IPS-20b (cell line): ENCODE measurements around the gene CUEDC1.

Experiments used
- H3K27ac ChIP-seq: one replicate; pipeline ENCODE4 v1.5.1; 2013; ENCODE audit warnings: low read length
- H3K27me3 ChIP-seq: 2 replicates; pipeline ENCODE4 v1.6.1; 2013; ENCODE audit warnings: mild to moderate bottlenecking, low read length, inconsistent platforms; ENCODE audit not compliant: insufficient read depth
- H3K36me3 ChIP-seq: 2 replicates; pipeline ENCODE4 v1.6.1; 2013; ENCODE audit warnings: low read depth, mild to moderate bottlenecking, inconsistent platforms, low read length, moderate library complexity; ENCODE audit not compliant: insufficient read depth
- H3K4me1 ChIP-seq: 2 replicates; pipeline ENCODE4 v1.6.1; 2013; ENCODE audit warnings: mild to moderate bottlenecking, control low read depth, inconsistent platforms, low read length, moderate library complexity; ENCODE audit not compliant: insufficient read depth
- H3K4me3 ChIP-seq: 2 replicates; pipeline ENCODE4 v1.5.1; 2013; ENCODE audit warnings: mild to moderate bottlenecking, low read length, inconsistent platforms
- H3K9ac ChIP-seq: 2 replicates; pipeline ENCODE4 v1.6.1; 2013; ENCODE audit warnings: low read depth, mild to moderate bottlenecking, inconsistent platforms, low read length, moderate library complexity
- H3K9me3 ChIP-seq: 2 replicates; pipeline ENCODE4 v1.6.1; 2013; ENCODE audit warnings: mild to moderate bottlenecking, low read depth, low read length, inconsistent platforms; ENCODE audit not compliant: insufficient read depth

CUEDC1 gene

GRCh38 chr17:57880086-57880456 lies 75.1 kb downstream of the CUEDC1 start:
- H3K36me3 ChIP-seq, result no peaks in the 10 kb centered on the region
- H3K4me3 ChIP-seq, result no peak overlapping the region
- no peak overlapping the region for H3K27ac ChIP-seq
- H3K9me3 ChIP-seq, result no peaks in the 10 kb centered on the region
- H3K27me3 ChIP-seq, result peaks cover 22% of the 10 kb centered on the region
- H3K4me1 ChIP-seq, result peaks cover 48% of the 10 kb centered on the region
- no peak overlapping the region for H3K9ac ChIP-seq

GRCh38 chr17:57879437-57880085 lies 75.7 kb downstream of the CUEDC1 start:
- Histone ChIP-seq H3K9ac (no peak overlapping the region), H3K27ac (no peak overlapping the region), H3K4me3 (0 out of 2 replicates have a peak overlapping the region, but pooled peaks have one; percentile 13), H3K27me3 (peaks cover 24% of the 10 kb centered on the region), H3K4me1 (peaks cover 51% of the 10 kb centered on the region), H3K36me3 (no peaks in the 10 kb centered on the region), H3K9me3 (no peaks in the 10 kb centered on the region)

GRCh38 chr17:57877803-57878377 lies 77.3 kb downstream of the CUEDC1 start:
- peaks cover 61% of the 10 kb centered on the region for H3K4me1 ChIP-seq
- no peaks in the 10 kb centered on the region for H3K9me3 ChIP-seq
- H3K9ac ChIP-seq, result no peak overlapping the region
- no peak overlapping the region for H3K27ac ChIP-seq
- no peak overlapping the region for H3K4me3 ChIP-seq
- H3K27me3 ChIP-seq, result peaks cover 40% of the 10 kb centered on the region
- H3K36me3 ChIP-seq, result no peaks in the 10 kb centered on the region

GRCh38 chr17:57876866-57877237 lies 78.4 kb downstream of the CUEDC1 start:
- Histone ChIP-seq H3K9me3 (no peaks in the 10 kb centered on the region), H3K9ac (no peak overlapping the region), H3K27me3 (peaks cover 41% of the 10 kb centered on the region), H3K4me3 (no peak overlapping the region), H3K27ac (no peak overlapping the region), H3K4me1 (peaks cover 59% of the 10 kb centered on the region), H3K36me3 (no peaks in the 10 kb centered on the region)

- H3K27ac ChIP-seq, result peak overlapping the region; percentile 37
- peak overlapping the region; percentile 26; the same call in 1 of the 2 replicates for H3K4me3 ChIP-seq
- H3K9me3 ChIP-seq, result no peaks in the 10 kb centered on the region
- H3K27me3 ChIP-seq, result peaks cover 41% of the 10 kb centered on the region
- H3K4me1 ChIP-seq, result peaks cover 53% of the 10 kb centered on the region
- 0 out of 2 replicates have a peak, but pooled peaks cover under 1% of the 10 kb centered on the region for H3K36me3 ChIP-seq
- H3K9ac ChIP-seq, result peak overlapping the region; percentile 83; the same call in 1 of the 2 replicates
These were observed 79.0 kb downstream of the CUEDC1 start for GRCh38 chr17:57876023-57876865.

- no peaks in the 10 kb centered on the region for H3K9me3 ChIP-seq
- H3K27ac ChIP-seq, result peak overlapping the region; percentile 90
- H3K4me3 ChIP-seq, result peak overlapping the region; percentile 26
- H3K4me1 ChIP-seq, result peaks cover 48% of the 10 kb centered on the region
- peaks cover 41% of the 10 kb centered on the region for H3K27me3 ChIP-seq
- peaks cover 4% of the 10 kb centered on the region; the same call in 1 of the 2 replicates for H3K36me3 ChIP-seq
- H3K9ac ChIP-seq, result peak overlapping the region; percentile 83; the same call in 1 of the 2 replicates
These were observed 79.8 kb downstream of the CUEDC1 start for GRCh38 chr17:57875290-57876022.

- peak overlapping the region; percentile 84; the same call in 1 of the 2 replicates for H3K9ac ChIP-seq
- peaks cover 41% of the 10 kb centered on the region for H3K27me3 ChIP-seq
- H3K36me3 ChIP-seq, result peaks cover 4% of the 10 kb centered on the region; the same call in 1 of the 2 replicates
- peak overlapping the region; percentile 26; the same call in 1 of the 2 replicates for H3K4me3 ChIP-seq
- peaks cover 44% of the 10 kb centered on the region for H3K4me1 ChIP-seq
- peak overlapping the region; percentile 95 for H3K27ac ChIP-seq
- no peaks in the 10 kb centered on the region for H3K9me3 ChIP-seq
These were observed 80.5 kb downstream of the CUEDC1 start for GRCh38 chr17:57874434-57875289.

- H3K4me1 ChIP-seq, result peaks cover 38% of the 10 kb centered on the region
- H3K9ac ChIP-seq, result peak overlapping the region; percentile 84; the same call in 1 of the 2 replicates
These were observed 81.2 kb downstream of the CUEDC1 start for GRCh38 chr17:57874058-57874419.

GRCh38 chr17:57873261-57874057 lies 81.8 kb downstream of the CUEDC1 start:
- peaks cover 38% of the 10 kb centered on the region for H3K4me1 ChIP-seq
- H3K9ac ChIP-seq, result peak overlapping the region; percentile 84; the same call in 1 of the 2 replicates
- H3K9me3 ChIP-seq, result no peaks in the 10 kb centered on the region
- peaks cover 4% of the 10 kb centered on the region; the same call in 1 of the 2 replicates for H3K36me3 ChIP-seq
- H3K27ac ChIP-seq, result peak overlapping the region; percentile 95
- peaks cover 41% of the 10 kb centered on the region for H3K27me3 ChIP-seq
- no peak overlapping the region for H3K4me3 ChIP-seq

More at GRCh38 chr17:57874058-57874419, 81.2 kb downstream of the CUEDC1 start:
- H3K27ac ChIP-seq, result peak overlapping the region; percentile 95
- H3K36me3 ChIP-seq, result peaks cover 4% of the 10 kb centered on the region; the same call in 1 of the 2 replicates
- H3K9me3 ChIP-seq, result no peaks in the 10 kb centered on the region
- H3K4me3 ChIP-seq, result peak overlapping the region; percentile 25; the same call in 1 of the 2 replicates
- peaks cover 41% of the 10 kb centered on the region for H3K27me3 ChIP-seq

- Histone ChIP-seq H3K4me1 (peaks cover 40% of the 10 kb centered on the region), H3K36me3 (peaks cover 4% of the 10 kb centered on the region; the same call in 1 of the 2 replicates), H3K27me3 (peaks cover 34% of the 10 kb centered on the region), H3K9ac (no peak overlapping the region), H3K27ac (no peak overlapping the region), H3K9me3 (no peaks in the 10 kb centered on the region), H3K4me3 (no peak overlapping the region)
These were observed 82.7 kb downstream of the CUEDC1 start for GRCh38 chr17:57872536-57872935.
